Ovary (tissue), 9 donors: ENCODE data around the gene ARHGEF26. TPM values are rescaled to one million over a fixed set of nuclear protein-coding genes. Genes with fewer than 3 reads are reported as not detected.

ENCODE experiments used
- DNase-seq, 5 donors: peaks; one replicate each; pipeline ENCODE4 v3.0.0-alpha.2; 2019 to 2020
- H3K27ac ChIP-seq, 2 donors: fragments of 200-600 bp; one replicate each; pipeline versions ENCODE4 v1.5.1 to v1.8.0; 2019 to 2022
- H3K27me3 ChIP-seq: fragments of 200-600 bp; one replicate; pipeline ENCODE4 v1.8.0; 2022
- H3K36me3 ChIP-seq: fragments of 200-600 bp; sonication (generic); one replicate; pipeline ENCODE4 v1.5.1; 2019
- H3K4me1 ChIP-seq: one replicate; pipeline ENCODE4 v1.8.1; 2013; ENCODE audit warnings: mild to moderate bottlenecking, moderate library complexity; ENCODE audit not compliant: insufficient read depth
- H3K4me3 ChIP-seq: fragments of 200-600 bp; sonication (generic); one replicate; pipeline ENCODE4 v1.5.1; 2017
- H3K9me3 ChIP-seq, 2 donors: fragments of 200-600 bp in 1 of 2; sonication (generic) in 1 of 2; one replicate each; pipeline versions ENCODE4 v1.5.1 to v1.8.1; 2013 to 2019; ENCODE audit warnings: mild to moderate bottlenecking in 1 of 2, moderate library complexity in 1 of 2
- EP300 ChIP-seq: sonication (generic); formaldehyde crosslinking; IDR thresholded peaks from one replicate; pipeline ENCODE4 v1.6.1; 2017; ENCODE audit warnings: antibody characterized with exemption
- POLR2A ChIP-seq: fragments of 450-650 bp; IDR thresholded peaks from one replicate; pipeline ENCODE4 v1.6.1; 2017; ENCODE audit warnings: antibody characterized with exemption, mild to moderate bottlenecking, moderate library complexity
- whole genome bisulfite sequencing, 3 donors: extraction: QIAGEN DNeasy Blood & Tissue Kit in 1 of 3; methylation state at CpG; one replicate each; pipeline versions ENCODE4 v1.1.5 to v1.1.7; 2013 to 2017; 5-methylcytosine and 5-hydroxymethylcytosine counted together
- intact Hi-C, 4 donors: fragments of 100-400 bp; cut with DNase I; formaldehyde crosslinking; loops; one replicate each; pipeline versions ENCODE4 v1.11.0 to v1.15.1; 2022 to 2023
- polyA plus RNA-seq, 2 donors: library from polyadenylated mRNA; stranded (reverse); fragments of 200-250 nt in 1 of 2; fragments of 350-450 nt in 1 of 2; fragmentation: Illumina TruSeq in 1 of 2; extraction: RNeasy Lipid Tissue Mini Kit (QIAGEN cat#74804) in 1 of 2; gene quantifications; one replicate each; pipeline ENCODE4 v1.2.3, GENCODE V29; 2013 to 2014
- total RNA-seq, 7 donors: library from RNA; depleted of rRNA in 2 of 7; stranded (reverse); fragments of >200 nt in 2 of 7; fragmentation: NEBNext Ultra II Directional in 3 of 7; extraction: Animal tissue kit (Norgen Biotek cat#: 25700) in 3 of 7; gene quantifications; one replicate each; pipeline versions ENCODE4 v1.1.0 to v1.2.4, GENCODE V29; 2016 to 2023
- TF ChIP-seq, protein P1 (sequence below), 3 donors: fragments of 450-650 bp in 2 of 3; fragments of 200-600 bp in 1 of 3; IDR thresholded peaks; one replicate each; pipeline versions ENCODE4 v1.5.1 to v1.8.0; 2016 to 2022; ENCODE audit warnings: antibody characterized with exemption in 3 of 3, mild to moderate bottlenecking in 1 of 3
- donor health status: DM: no; HTN: no; CAD: no; lungs with moderate emphysema.
- donor health status: DM: no; HTN: no; CAD: no.
- donor health status: Bipolar disorder and iron deficiency.
- donor health status: DM: yes; HTN: yes; CAD: no.
- donor health status: DM: no; HTN: no; CAD: no.
- donor health status: DM: yes; HTN: yes; CAD: no.

Gene ARHGEF26
- total and polyA plus RNA-seq, 9 donors, result 6.9 to 14.4 (median 11.7) TPM

DNA sequence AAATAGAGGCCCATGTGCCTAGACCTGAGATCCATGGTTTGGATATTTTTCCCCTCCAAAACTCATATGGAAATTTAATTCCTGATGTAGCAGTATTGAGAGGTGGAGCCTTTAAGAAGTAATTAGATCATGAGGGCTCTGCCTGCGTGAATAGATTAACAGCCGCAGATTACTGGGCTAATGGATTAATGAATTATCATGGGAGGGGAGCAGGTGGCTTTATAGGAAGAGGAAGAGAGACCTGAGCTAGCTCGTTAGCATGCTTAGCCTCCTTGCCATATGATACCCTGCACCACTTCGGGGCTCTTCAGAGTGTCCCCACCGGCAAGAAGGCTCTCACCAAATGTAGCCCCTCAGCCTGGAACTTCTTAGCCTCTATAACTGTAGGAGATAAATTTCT lies 15.8 kb downstream of the ARHGEF26 start:
- no peaks in the 10 kb centered on the region for H3K9me3 ChIP-seq
- H3K4me1 ChIP-seq, result no peaks in the 10 kb centered on the region
- DNase-seq, result no peak
- 94 to 97% (median 95%) methylated on average over 5 of the region's 5 CpGs for WGBS, 3 donors
- TF ChIP-seq, protein P1, sequence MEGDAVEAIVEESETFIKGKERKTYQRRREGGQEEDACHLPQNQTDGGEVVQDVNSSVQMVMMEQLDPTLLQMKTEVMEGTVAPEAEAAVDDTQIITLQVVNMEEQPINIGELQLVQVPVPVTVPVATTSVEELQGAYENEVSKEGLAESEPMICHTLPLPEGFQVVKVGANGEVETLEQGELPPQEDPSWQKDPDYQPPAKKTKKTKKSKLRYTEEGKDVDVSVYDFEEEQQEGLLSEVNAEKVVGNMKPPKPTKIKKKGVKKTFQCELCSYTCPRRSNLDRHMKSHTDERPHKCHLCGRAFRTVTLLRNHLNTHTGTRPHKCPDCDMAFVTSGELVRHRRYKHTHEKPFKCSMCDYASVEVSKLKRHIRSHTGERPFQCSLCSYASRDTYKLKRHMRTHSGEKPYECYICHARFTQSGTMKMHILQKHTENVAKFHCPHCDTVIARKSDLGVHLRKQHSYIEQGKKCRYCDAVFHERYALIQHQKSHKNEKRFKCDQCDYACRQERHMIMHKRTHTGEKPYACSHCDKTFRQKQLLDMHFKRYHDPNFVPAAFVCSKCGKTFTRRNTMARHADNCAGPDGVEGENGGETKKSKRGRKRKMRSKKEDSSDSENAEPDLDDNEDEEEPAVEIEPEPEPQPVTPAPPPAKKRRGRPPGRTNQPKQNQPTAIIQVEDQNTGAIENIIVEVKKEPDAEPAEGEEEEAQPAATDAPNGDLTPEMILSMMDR (IDR thresholded peaks at IDR 0.05), result no peak
- TF ChIP-seq EP300, result no peak
- no peak for TF ChIP-seq POLR2A
- no peak overlapping the region for H3K4me3 ChIP-seq
- H3K36me3 ChIP-seq, result no peaks in the 10 kb centered on the region
- no peaks in the 10 kb centered on the region for H3K27me3 ChIP-seq
- intact Hi-C loops, result no loop called here
- no peak overlapping the region for H3K27ac ChIP-seq

DNA sequence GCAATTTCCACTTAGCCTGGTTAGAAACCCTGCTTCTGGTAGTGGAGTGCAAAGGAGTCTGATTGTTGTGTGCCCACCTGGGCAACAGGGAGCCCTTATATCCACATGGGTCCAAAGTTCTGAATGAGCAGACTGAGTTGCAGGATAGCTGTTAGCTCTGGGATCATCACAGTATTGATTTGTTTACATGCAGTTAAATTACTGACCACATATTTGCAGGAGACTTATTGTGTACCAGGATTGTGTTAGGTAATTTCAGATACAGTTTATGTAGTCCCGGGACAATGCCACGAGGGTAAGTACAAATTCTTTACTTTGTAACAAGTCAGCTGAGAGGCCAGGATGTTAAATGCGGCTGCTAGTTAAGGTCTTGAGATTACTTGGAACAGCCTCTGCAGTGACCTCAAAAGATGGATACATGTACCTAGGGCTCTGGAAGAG lies 18.8 kb downstream of the ARHGEF26 start:
- WGBS, 3 donors, result 96 to 99% (median 97%) methylated on average over 3 of the region's 3 CpGs
- Histone ChIP-seq H3K27ac (no peak overlapping the region), H3K4me1 (no peaks in the 10 kb centered on the region), H3K9me3 (no peaks in the 10 kb centered on the region), H3K4me3 (no peak overlapping the region), H3K36me3 (no peaks in the 10 kb centered on the region), H3K27me3 (no peaks in the 10 kb centered on the region)
- DNase-seq, result no peak
- intact Hi-C loops, result no loop called here
- TF ChIP-seq EP300 (no peak), POLR2A (no peak)
- TF ChIP-seq, protein P1 (IDR thresholded peaks at IDR 0.05), result no peak

GRCh38 chr3:154142608-154143007 lies 21.4 kb downstream of the ARHGEF26 start:
- Histone ChIP-seq H3K27ac (no peak overlapping the region), H3K36me3 (no peaks in the 10 kb centered on the region), H3K4me3 (no peak overlapping the region), H3K27me3 (no peaks in the 10 kb centered on the region), H3K4me1 (no peaks in the 10 kb centered on the region), H3K9me3 (no peaks in the 10 kb centered on the region)
- WGBS, 3 donors, result 97 to 99% (median 98%) methylated on average over 2 of the region's 2 CpGs
- DNase-seq, result no peak
- intact Hi-C loops, result no loop called here
- no peak for TF ChIP-seq POLR2A
- TF ChIP-seq, protein P1 (IDR thresholded peaks at IDR 0.05), result no peak
- no peak for TF ChIP-seq EP300

DNA sequence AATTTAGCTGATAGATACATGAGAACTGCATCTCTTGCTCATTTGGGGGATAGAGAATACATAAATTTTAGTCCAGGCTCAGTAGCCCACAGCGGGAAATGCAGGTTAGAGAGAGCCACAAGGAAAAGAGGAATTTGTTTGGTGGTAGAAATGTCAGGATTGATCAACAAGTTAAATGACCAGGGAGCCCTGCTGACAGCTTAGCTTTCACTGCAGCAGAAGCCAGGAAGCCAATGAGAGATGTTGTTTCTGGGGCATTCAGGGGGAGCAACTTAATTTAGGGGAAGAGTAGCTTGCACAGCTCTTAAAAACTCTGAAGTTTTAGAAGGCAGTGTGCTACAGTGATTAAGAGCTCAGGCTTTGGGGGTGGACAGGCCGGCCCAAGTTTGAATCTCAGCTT lies 22.7 kb downstream of the ARHGEF26 start:
- no peaks in the 10 kb centered on the region for H3K36me3 ChIP-seq
- no peak overlapping the region for H3K4me3 ChIP-seq
- intact Hi-C loops, result no loop called here
- 86 to 95% (median 93%) methylated on average over 2 of the region's 2 CpGs for WGBS, 3 donors
- no peaks in the 10 kb centered on the region for H3K27me3 ChIP-seq
- DNase-seq, result no peak
- H3K4me1 ChIP-seq, result no peaks in the 10 kb centered on the region
- no peak overlapping the region for H3K27ac ChIP-seq
- H3K9me3 ChIP-seq, result no peaks in the 10 kb centered on the region
- TF ChIP-seq POLR2A (no peak), EP300 (no peak)
- TF ChIP-seq, protein P1 (IDR thresholded peaks at IDR 0.05), result no peak
